OCI-LY3 (cell line): ENCODE measurements around the gene SPATA6.

Experiments
- EZH2phosphoT487 ChIP-seq: fragments of 200-600 bp; shearing (Covaris generic); IDR thresholded peaks from 2 replicates; pipeline ENCODE4 v1.6.1; 2018; ENCODE audit warnings: antibody characterized with exemption, mixed run types, low read depth
- TF ChIP-seq, protein P1 (sequence below): fragments of 200-600, 300-600 bp; sonication (generic); IDR thresholded peaks from 2 replicates; pipeline ENCODE4 v1.5.1; 2014; ENCODE audit warnings: antibody characterized with exemption, low read length, low read depth

DNA sequence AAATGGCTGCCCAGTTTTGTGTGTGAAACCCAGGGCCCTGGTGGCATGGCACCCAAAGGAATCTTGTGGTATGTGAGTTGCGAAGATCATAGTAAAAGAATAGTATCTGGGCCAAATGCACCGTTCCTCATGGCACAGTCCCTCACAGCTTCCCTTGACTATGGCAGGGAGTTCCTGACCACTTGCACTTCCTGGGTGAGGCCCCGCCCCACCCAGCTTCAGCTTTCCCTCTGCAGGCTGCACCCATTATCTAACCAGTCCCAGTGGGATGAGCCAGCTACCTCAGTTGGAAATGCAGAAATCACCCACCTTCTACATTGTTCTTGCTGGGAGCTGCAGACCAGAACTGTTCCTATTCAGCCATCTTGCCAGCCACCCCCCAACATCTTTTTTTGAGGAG, 186.5 kb downstream of the SPATA6 start:
- TF ChIP-seq, protein P1, sequence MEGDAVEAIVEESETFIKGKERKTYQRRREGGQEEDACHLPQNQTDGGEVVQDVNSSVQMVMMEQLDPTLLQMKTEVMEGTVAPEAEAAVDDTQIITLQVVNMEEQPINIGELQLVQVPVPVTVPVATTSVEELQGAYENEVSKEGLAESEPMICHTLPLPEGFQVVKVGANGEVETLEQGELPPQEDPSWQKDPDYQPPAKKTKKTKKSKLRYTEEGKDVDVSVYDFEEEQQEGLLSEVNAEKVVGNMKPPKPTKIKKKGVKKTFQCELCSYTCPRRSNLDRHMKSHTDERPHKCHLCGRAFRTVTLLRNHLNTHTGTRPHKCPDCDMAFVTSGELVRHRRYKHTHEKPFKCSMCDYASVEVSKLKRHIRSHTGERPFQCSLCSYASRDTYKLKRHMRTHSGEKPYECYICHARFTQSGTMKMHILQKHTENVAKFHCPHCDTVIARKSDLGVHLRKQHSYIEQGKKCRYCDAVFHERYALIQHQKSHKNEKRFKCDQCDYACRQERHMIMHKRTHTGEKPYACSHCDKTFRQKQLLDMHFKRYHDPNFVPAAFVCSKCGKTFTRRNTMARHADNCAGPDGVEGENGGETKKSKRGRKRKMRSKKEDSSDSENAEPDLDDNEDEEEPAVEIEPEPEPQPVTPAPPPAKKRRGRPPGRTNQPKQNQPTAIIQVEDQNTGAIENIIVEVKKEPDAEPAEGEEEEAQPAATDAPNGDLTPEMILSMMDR = no peak
- no peak for TF ChIP-seq EZH2phosphoT487
